ES-I3 (cell line): ENCODE results near the gene GPR84.
"Not testable (repeated sequence)": the region's sequence is repeated elsewhere in the genome, so short reads cannot be mapped to it uniquely, and the experiment has no call there.

ENCODE experiments used
- H3K36me3 ChIP-seq: 2 replicates; pipeline ENCODE4 v1.6.1; 2013; ENCODE audit warnings: mild to moderate bottlenecking, low read length, control low read depth, moderate library complexity; ENCODE audit not compliant: insufficient read depth
- H3K4me1 ChIP-seq: 2 replicates; pipeline ENCODE4 v1.6.1; 2013; ENCODE audit warnings: mild to moderate bottlenecking, control low read depth, low read length; ENCODE audit not compliant: insufficient read depth
- H3K9ac ChIP-seq: 2 replicates; pipeline ENCODE4 v1.6.1; 2013; ENCODE audit warnings: low read depth, mild to moderate bottlenecking, low read length, moderate library complexity
- H3K9me3 ChIP-seq: 2 replicates; pipeline ENCODE4 v1.6.1; 2013; ENCODE audit warnings: mild to moderate bottlenecking, low read length, moderate library complexity; ENCODE audit not compliant: control insufficient read depth, insufficient read depth

GPR84 gene

GRCh38 chr12:54358945-54359761 is 5.1 kb downstream of the GPR84 start:
- peak overlapping the region; percentile 73 for H3K9ac ChIP-seq
- H3K4me1 ChIP-seq: peaks cover 39% of the 10 kb centered on the region
- no peaks in the 10 kb centered on the region for H3K36me3 ChIP-seq
- no peaks in the 10 kb centered on the region for H3K9me3 ChIP-seq

DNA sequence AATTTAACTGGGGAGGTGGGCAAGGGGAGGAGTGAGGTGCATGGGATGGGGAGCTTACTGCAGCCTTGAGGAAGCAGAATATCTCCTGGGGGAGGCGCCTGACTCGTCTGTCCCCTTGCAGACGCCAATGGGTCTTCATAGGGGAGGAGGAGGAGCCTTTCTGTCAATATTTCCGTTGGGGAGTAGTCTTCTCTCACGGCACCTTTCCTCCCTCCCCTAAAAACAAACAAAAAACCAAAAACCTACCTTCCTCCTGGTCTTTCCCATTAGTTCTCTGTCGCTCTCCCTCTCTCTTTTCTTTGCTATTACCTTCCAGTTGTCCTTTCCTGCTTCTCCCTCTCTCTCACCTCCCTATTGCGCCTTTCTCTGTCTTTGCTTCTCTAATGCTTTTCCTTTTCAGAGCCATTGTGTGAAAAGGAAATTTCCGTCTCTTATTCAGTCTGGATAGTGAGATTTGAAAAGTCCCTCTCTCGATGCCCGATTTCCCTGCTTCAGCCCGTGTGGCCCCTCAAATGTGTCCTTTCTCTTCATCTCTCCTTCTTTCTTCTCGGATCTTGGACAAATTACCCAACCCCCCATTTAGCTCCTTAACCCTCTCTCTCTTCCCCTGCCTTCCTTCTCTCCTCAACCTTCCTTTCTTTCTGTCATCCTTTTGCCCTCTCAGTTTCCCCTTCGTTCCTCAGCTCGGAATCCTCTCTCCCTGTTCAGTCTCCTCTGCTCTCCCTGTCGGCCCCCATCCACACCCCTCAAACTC is 5.9 kb downstream of the GPR84 start:
- H3K9me3 ChIP-seq: no peaks in the 10 kb centered on the region
- peak overlapping the region; percentile 73 for H3K9ac ChIP-seq
- peaks cover 45% of the 10 kb centered on the region for H3K4me1 ChIP-seq
- H3K36me3 ChIP-seq: no peaks in the 10 kb centered on the region

GRCh38 chr12:54357506-54358190 is 6.6 kb downstream of the GPR84 start:
- Histone ChIP-seq H3K36me3 (no peaks in the 10 kb centered on the region), H3K9me3 (no peaks in the 10 kb centered on the region), H3K9ac (peak overlapping the region; percentile 73; the same call in 1 of the 2 replicates), H3K4me1 (peaks cover 51% of the 10 kb centered on the region)

DNA sequence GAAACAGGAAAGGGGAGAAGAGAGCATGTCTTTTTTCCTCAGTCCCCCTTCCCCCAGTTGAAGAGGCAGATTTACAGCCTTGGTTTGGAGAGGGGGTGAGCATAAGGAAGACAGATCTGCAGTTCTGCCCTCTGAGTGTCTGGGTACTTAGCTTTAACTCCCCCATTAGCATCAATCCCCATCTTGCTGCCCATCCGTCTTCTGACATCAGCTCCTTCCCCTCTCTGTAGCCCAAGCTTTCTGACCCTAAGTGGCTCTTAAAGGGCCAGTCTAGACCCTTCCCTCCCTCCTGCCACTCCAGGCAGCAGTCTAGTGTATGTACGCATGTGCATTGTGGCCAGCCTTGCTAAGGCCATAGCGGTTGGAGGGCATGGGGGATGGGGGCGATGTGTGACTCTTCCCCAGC is 7.3 kb downstream of the GPR84 start:
- H3K9me3 ChIP-seq: no peaks in the 10 kb centered on the region
- peaks cover 55% of the 10 kb centered on the region for H3K4me1 ChIP-seq
- H3K9ac ChIP-seq: peak overlapping the region; percentile 5; the same call in 1 of the 2 replicates
- H3K36me3 ChIP-seq: no peaks in the 10 kb centered on the region

DNA sequence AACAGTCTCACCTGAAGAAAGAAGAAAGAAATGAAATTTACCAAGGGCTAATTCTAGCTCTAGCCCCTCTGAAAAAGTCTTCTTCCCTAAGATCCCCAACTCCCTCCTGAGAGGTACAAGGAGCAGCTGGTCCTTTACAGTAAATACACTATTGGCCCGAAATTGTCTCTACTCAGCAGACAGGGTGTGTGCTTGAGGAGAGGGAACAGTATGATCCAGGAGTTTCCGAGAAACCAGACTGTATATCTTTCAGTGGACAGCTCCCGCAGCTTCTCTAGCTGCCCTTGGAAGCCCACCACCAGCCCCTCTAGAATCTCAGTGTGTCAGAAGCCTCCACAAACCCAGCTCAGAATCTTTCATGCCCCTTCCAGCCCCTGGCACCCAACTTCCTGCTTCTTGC is 8.1 kb downstream of the GPR84 start:
- H3K4me1 ChIP-seq: peaks cover 62% of the 10 kb centered on the region
- H3K9ac ChIP-seq: no peak overlapping the region
- H3K36me3 ChIP-seq: no peaks in the 10 kb centered on the region

DNA sequence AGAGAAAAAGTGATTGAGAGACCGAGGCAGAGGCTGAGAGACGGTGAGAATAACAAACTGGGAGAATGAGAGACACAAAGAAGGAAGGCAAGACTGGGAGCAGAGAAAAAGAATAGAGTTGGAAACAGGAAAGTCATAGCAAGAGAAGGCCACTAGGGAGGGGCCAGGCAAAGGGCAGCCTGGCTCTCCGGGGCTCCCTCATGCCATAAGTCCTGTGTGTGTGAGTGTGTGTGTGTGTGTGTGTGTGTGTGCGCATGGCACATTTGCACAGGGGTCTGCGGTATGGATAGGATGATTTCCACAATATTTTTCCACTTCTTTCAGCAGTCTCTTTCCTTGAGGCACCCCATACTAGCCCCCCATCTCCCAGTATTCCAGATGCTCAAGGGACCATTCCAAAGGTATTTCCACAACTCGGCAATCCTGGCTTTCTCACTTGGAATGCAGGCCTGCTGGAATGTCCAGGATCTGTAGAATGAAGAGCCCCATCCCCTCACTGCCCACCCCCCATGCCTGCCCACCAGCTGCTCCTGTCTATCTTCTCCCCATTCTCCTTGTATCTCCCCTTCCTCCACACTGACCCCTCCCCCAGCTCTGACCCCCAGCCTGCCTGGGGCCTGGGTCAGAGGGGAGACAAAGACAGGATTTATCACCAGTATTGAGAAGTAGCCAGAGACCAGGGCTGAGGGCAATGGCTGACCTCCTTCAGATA is 9.0 kb downstream of the GPR84 start:
- H3K4me1 ChIP-seq: peaks cover 66% of the 10 kb centered on the region
- H3K9ac ChIP-seq: no peak overlapping the region

More for the DNA sequence above, 8.1 kb downstream of the GPR84 start:
- H3K9me3 ChIP-seq: no peaks in the 10 kb centered on the region

DNA sequence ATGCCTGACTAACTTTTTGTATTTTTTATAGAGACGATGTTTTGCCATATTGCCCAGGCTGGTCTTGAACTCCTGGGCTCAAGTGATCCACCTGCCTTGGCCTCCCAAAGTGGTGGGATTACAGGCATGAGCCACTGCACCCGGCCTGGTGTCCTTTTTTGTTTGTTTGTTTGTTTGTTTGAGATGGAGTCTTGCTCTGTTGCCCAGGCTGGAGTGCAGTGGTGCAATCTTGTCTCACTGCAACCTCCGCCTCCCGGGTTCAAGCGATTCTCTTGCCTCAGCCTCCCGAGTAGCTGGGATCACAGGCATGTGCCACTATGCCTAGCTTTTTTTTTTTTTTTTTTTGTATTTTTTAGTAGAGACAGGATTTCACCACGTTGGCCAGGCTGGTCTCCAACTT is 10.0 kb downstream of the GPR84 start:
- H3K9me3 ChIP-seq, H3K36me3 ChIP-seq, H3K9ac ChIP-seq: not testable (repeated sequence)
- H3K4me1 ChIP-seq: peaks cover 66% of the 10 kb centered on the region

More for the DNA sequence above, 9.0 kb downstream of the GPR84 start:
- Histone ChIP-seq H3K9me3 (no peaks in the 10 kb centered on the region), H3K36me3 (no peaks in the 10 kb centered on the region)

DNA sequence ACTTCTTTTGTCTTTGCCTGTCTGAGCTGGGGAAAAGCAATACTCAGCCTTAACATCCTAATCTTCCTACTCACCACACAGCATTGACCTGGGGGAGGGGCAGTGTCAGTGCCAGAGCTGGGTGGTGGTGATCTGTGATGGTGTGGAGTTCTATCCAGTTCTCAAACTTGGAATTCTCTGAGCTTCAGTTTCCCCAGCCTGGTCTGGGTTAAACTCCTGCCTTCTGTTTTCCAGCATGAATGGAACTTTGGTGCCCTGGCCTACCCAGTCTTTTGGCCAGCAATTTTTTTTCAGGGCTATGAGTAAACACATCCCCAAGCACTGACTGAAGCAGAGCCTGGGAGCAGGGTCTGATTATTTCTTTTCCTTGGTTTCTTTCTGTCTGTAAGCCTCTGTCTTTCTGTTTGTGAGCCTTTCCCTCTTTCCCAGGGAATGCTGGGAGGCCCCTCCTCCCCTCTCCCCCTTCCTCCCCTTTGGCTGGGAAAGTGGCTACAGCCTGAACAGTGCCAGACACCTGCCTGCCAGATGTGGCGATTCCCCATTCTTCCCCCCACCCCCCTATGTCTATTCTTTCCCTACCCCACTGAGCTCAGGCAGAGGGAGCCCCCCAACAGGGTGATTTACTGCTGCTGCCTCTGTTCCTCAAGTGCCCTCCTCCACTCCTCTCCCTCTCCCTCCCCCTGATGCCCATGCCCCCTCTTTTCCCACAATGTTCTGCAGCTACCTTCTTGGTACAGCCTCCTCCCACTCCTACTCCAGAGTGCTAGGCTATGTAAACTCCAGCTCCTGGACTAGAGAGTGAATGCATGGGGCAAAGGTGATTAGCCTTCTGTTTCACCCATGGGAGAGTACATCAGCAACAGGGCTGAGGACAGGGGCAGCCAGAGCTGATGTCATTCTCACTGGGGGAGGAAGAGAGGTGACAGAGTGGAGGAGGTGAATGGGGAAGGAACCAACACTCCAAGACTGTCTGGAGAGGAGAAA is 11.1 kb downstream of the GPR84 start:
- Histone ChIP-seq H3K9me3 (no peaks in the 10 kb centered on the region), H3K9ac (no peak overlapping the region; the same call in 1 of the 2 replicates), H3K36me3 (peaks cover 2% of the 10 kb centered on the region; the same call in 1 of the 2 replicates), H3K4me1 (peaks cover 66% of the 10 kb centered on the region)

GRCh38 chr12:54352022-54352531 is 12.2 kb downstream of the GPR84 start:
- H3K36me3 ChIP-seq: peaks cover 8% of the 10 kb centered on the region; the same call in 1 of the 2 replicates
- no peaks in the 10 kb centered on the region for H3K9me3 ChIP-seq
- H3K9ac ChIP-seq: peak overlapping the region; percentile 26
- H3K4me1 ChIP-seq: peaks cover 57% of the 10 kb centered on the region

DNA sequence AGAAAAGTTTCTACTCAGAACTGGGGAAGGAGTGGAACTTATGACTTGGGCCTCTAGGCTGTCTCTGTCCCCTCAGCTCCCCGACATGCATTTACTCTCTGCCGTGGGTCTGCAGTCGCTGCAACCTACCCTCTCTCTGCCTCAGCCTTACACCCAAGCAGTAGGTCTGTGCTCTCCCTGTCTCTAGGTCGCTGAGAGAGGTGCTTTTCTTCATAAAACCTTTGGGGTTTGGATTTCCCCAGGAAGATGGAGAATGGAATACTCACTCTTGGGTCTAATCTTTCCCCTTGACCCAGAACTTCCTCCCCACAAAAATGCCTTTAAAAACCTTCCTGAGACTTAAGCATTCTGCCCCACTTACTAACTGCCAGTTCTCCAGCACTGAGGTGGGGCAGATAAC is 12.9 kb downstream of the GPR84 start:
- Histone ChIP-seq H3K9me3 (no peaks in the 10 kb centered on the region), H3K9ac (no peak overlapping the region), H3K4me1 (peaks cover 49% of the 10 kb centered on the region), H3K36me3 (peaks cover 8% of the 10 kb centered on the region; the same call in 1 of the 2 replicates)

- Histone ChIP-seq H3K36me3 (peaks cover 8% of the 10 kb centered on the region; the same call in 1 of the 2 replicates), H3K4me1 (peaks cover 43% of the 10 kb centered on the region), H3K9ac (no peak overlapping the region), H3K9me3 (no peaks in the 10 kb centered on the region)
Observed at GRCh38 chr12:54350743-54351142, 13.5 kb downstream of the GPR84 start.

DNA sequence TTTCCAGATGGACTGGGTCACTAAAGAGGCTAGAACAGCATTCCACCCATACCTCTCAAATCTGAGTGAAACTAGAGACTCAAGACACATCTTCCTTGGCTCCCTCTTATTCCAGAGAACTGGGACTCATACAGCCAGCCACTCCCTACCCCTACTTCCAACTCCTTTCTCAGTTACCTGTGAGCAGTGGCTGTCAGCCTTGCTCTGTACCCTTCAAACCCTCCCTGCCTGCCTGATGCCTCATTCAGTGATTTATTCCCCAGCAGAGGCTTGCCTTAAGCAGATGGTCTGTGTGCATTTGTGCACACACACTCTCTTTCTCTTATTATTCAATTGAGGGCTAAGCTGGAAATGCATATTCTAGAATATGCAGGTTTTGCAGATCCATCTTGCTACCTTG is 14.6 kb downstream of the GPR84 start:
- Histone ChIP-seq H3K36me3 (peaks cover 8% of the 10 kb centered on the region; the same call in 1 of the 2 replicates), H3K4me1 (peaks cover 33% of the 10 kb centered on the region), H3K9me3 (no peaks in the 10 kb centered on the region), H3K9ac (no peak overlapping the region)

- Histone ChIP-seq H3K9me3 (no peaks in the 10 kb centered on the region), H3K4me1 (peaks cover 32% of the 10 kb centered on the region), H3K9ac (no peak overlapping the region), H3K36me3 (peaks cover 8% of the 10 kb centered on the region; the same call in 1 of the 2 replicates)
Observed at GRCh38 chr12:54349036-54349435, 15.2 kb downstream of the GPR84 start.
